HCT116 (cell line): Measurements from ENCODE around the gene DOCK4. TPM values are rescaled to one million over a fixed set of nuclear protein-coding genes. Genes with fewer than 3 reads are reported as not detected.

ENCODE experiments used
- ATAC-seq: fragments of 200-7000 bp; cut with Tn5 transposase; 2 replicates; pipeline ENCODE4 v1.9.1; 2020; ENCODE audit warnings: mild to moderate bottlenecking, moderate library complexity
- BruUV-seq: library from RNA; stranded (reverse); fragments of 400-500 nt; replicated peaks from 2 replicates; lab custom pipeline; 2021; lab: Mats Ljungman, UMichigan
- CTCF ChIA-PET: fragments of 300-600 bp; sonication (Branson Sonifier 250); formaldehyde crosslinking; loops from one replicate; lab custom pipeline; 2021; ENCODE audit warnings: antibody characterized with exemption; lab: Charles Lee
- POLR2A ChIA-PET: fragments of 300-600, 350-600 bp; sonication (Branson Sonifier 250); formaldehyde crosslinking; loops from one replicate; lab custom pipeline; 2021; ENCODE audit warnings: antibody characterized with exemption; lab: Charles Lee
- RAD21 ChIA-PET, 2 experiments: fragments of 300-600 bp; sonication (Branson Sonifier 250); formaldehyde crosslinking; loops; one replicate each; lab custom pipeline; 2023; ENCODE audit warnings: low total read pairs in 2 of 2; ENCODE audit not compliant: uncharacterized antibody in 2 of 2, unreplicated experiment in 2 of 2, low non-redundant PET in 1 of 2; lab: Charles Lee
- DNase-seq: peaks from one replicate; pipeline ENCODE4 v3.0.0-alpha.2; 2010; ENCODE audit warnings: low read depth, low spot score
- H2AFZ ChIP-seq: fragments of 200-600 bp; shearing (Covaris generic), sonication (generic); 2 replicates; pipeline ENCODE4 v1.6.1; 2017; ENCODE audit warnings: low read depth, mixed run types, mixed read lengths, antibody characterized with exemption, low read length; ENCODE audit not compliant: poor library complexity, severe bottlenecking
- H3K27ac ChIP-seq: 2 replicates; pipeline ENCODE4 v1.5.1; 2012; ENCODE audit warnings: low read depth, low read length
- H3K27me3 ChIP-seq: fragments of 200-600 bp; sonication (generic); 2 replicates; pipeline ENCODE4 v1.6.1; 2016; ENCODE audit warnings: mixed run types, low read length, mixed read lengths; ENCODE audit not compliant: insufficient read depth
- H3K36me3 ChIP-seq, 2 experiments: fragments of 200-500 bp in 1 of 2; fragments of 200-600 bp in 1 of 2; sonication (Bioruptor generic) in 1 of 2; sonication (generic) in 1 of 2; 2 replicates each; pipeline versions ENCODE4 v1.5.1 to v1.6.1; 2014 to 2016; ENCODE audit warnings: low read length in 2 of 2, inconsistent platforms in 1 of 2, mixed read lengths in 1 of 2, mixed run types in 1 of 2; ENCODE audit not compliant: insufficient read depth in 2 of 2, control insufficient read depth in 1 of 2
- H3K4me1 ChIP-seq, 2 experiments: fragments of 200-600 bp in 1 of 2; sonication (generic) in 1 of 2; 2 replicates each; pipeline versions ENCODE4 v1.5.1 to v1.6.1; 2012 to 2017; ENCODE audit warnings: low read length in 2 of 2, inconsistent platforms in 1 of 2, mild to moderate bottlenecking in 1 of 2, mixed read lengths in 1 of 2, mixed run types in 1 of 2, moderate library complexity in 1 of 2; ENCODE audit not compliant: insufficient read depth in 2 of 2, control insufficient read depth in 1 of 2
- H3K4me2 ChIP-seq: fragments of 200-600 bp; sonication (generic); 2 replicates; pipeline ENCODE4 v1.6.1; 2017; ENCODE audit warnings: mixed run types, low read length, mixed read lengths
- H3K4me3 ChIP-seq, 2 experiments: fragments of 200-600 bp in 1 of 2; sonication (generic) in 1 of 2; replicated peaks in 1 of 2; 2 replicates each; pipeline ENCODE4 v1.5.1; 2011 to 2016; ENCODE audit warnings: low read length in 2 of 2, control low read depth in 1 of 2, low read depth in 1 of 2, mild to moderate bottlenecking in 1 of 2, mixed read lengths in 1 of 2, mixed run types in 1 of 2
- H3K79me2 ChIP-seq: fragments of 200-600 bp; sonication (generic); 2 replicates; pipeline ENCODE4 v1.6.1; 2017; ENCODE audit warnings: mild to moderate bottlenecking, mixed run types, low read length, moderate library complexity, mixed read lengths; ENCODE audit not compliant: insufficient read depth
- H3K9ac ChIP-seq: fragments of 200-600 bp; sonication (generic); 2 replicates; pipeline ENCODE4 v1.6.1; 2016; ENCODE audit warnings: low read length, mixed read lengths
- H3K9me2 ChIP-seq: fragments of 200-600 bp; sonication (generic), shearing (Covaris generic); 2 replicates; pipeline ENCODE4 v1.6.1; 2017; ENCODE audit warnings: mixed run types, mild to moderate bottlenecking, moderate library complexity; ENCODE audit not compliant: insufficient read depth
- H3K9me3 ChIP-seq, 2 experiments: fragments of 200-500 bp in 1 of 2; fragments of 200-600 bp in 1 of 2; sonication (Bioruptor generic) in 1 of 2; sonication (generic) in 1 of 2; 2 replicates each; pipeline ENCODE4 v1.6.1; 2014 to 2017; ENCODE audit warnings: low read length in 2 of 2, mixed read lengths in 2 of 2, inconsistent platforms in 1 of 2, low read depth in 1 of 2, mild to moderate bottlenecking in 1 of 2, mixed run types in 1 of 2, moderate library complexity in 1 of 2; ENCODE audit not compliant: control insufficient read depth in 1 of 2, insufficient read depth in 1 of 2
- H4K20me1 ChIP-seq: fragments of 200-600 bp; sonication (generic), shearing (Covaris generic); 2 replicates; pipeline ENCODE4 v1.6.1; 2017; ENCODE audit warnings: mixed run types, mild to moderate bottlenecking, moderate library complexity; ENCODE audit not compliant: insufficient read depth
- CBX3 ChIP-seq: IDR thresholded peaks from 2 replicates; pipeline ENCODE4 v1.6.1; 2012; ENCODE audit warnings: low read depth
- CEBPB ChIP-seq: IDR thresholded peaks from 2 replicates; pipeline ENCODE4 v1.6.1; 2012; ENCODE audit warnings: low read depth
- EGR1 ChIP-seq: IDR thresholded peaks from 2 replicates; pipeline ENCODE4 v1.6.1; 2012; ENCODE audit warnings: low read depth
- EZH2 ChIP-seq: fragments of 200-600 bp; sonication (generic); IDR thresholded peaks from 2 replicates; pipeline ENCODE4 v1.6.1; 2017; ENCODE audit warnings: antibody characterized with exemption, mixed run types
- POLR2AphosphoS5 ChIP-seq: IDR thresholded peaks from 2 replicates; pipeline ENCODE4 v1.6.1; 2011; ENCODE audit warnings: mild to moderate bottlenecking, low read depth, low read length, moderate library complexity
- RAD21 ChIP-seq: IDR thresholded peaks from 2 replicates; pipeline ENCODE4 v1.6.1; 2012; ENCODE audit warnings: low read depth, mild to moderate bottlenecking
- SIN3A ChIP-seq: IDR thresholded peaks from 2 replicates; pipeline ENCODE4 v1.6.1; 2012; ENCODE audit warnings: low read depth
- TCF7L2 ChIP-seq: IDR thresholded peaks from 2 replicates; pipeline ENCODE4 v1.7.0; 2011; ENCODE audit warnings: borderline replicate concordance, inconsistent platforms; ENCODE audit not compliant: insufficient read depth, insufficient read length; ENCODE audit errors: extremely low read depth
- ZNF274 ChIP-seq: fragments of 200-500 bp; sonication (Bioruptor generic); IDR thresholded peaks from 2 replicates; pipeline ENCODE4 v1.6.1; 2014; ENCODE audit warnings: mild to moderate bottlenecking, low read depth, low read length, inconsistent platforms
- intact Hi-C: fragments of 100-400 bp; cut with micrococcal nuclease; formaldehyde crosslinking; loops from 2 replicates; pipeline ENCODE4 v1.10.0; 2022
- total RNA-seq: library from RNA; stranded (reverse); gene quantifications from one replicate; pipeline ENCODE4 v1.2.1, GENCODE V29; 2021; ENCODE audit not compliant: unreplicated experiment
- TF ChIP-seq, protein P1 (sequence below), 3 experiments: fragments of 200-600 bp in 1 of 3; sonication (generic) in 1 of 3; IDR thresholded peaks in 2 of 3; conservative IDR thresholded peaks in 1 of 3; 2 replicates each; pipeline ENCODE4 v1.5.1; 2012 to 2017; ENCODE audit warnings: low read depth in 2 of 3, low read length in 2 of 3, antibody characterized with exemption in 1 of 3, borderline replicate concordance in 1 of 3, control low read depth in 1 of 3, mild to moderate bottlenecking in 1 of 3, mixed read lengths in 1 of 3, mixed run types in 1 of 3, moderate library complexity in 1 of 3; ENCODE audit not compliant: insufficient read depth in 1 of 3

Gene DOCK4
- total RNA-seq, 1 experiment from 2014 or later, result 2.2 TPM

DNA sequence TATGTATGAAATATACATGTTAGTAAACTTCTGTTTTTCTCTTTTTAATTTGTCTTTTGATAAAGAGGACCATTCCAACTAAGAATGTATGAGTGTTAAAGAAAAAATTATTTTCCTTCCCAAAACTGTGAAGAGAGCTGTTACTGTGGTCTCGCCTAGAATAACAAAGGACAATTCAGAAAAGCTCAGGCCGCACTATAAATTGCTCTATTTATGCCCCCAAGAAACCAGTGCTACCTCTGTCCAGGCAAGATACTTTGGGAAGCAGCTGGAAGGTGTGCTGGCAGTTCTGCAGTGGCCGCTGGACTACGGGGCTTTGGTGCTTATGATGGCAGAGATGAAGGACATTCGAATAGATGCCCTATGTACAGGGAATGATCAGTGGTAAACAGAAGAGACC is 252.1 kb downstream of the DOCK4 start:
- RAD21 ChIA-PET, result no interaction called here
- H3K4me1 ChIP-seq, result no peaks in the 10 kb centered on the region
- intact Hi-C loops, result no loop called here
- H3K27me3 ChIP-seq, result no peaks in the 10 kb centered on the region
- BruUV-seq, result no TSS peak
- no peaks in the 10 kb centered on the region for H3K9me2 ChIP-seq
- no peaks in the 10 kb centered on the region for H3K9me3 ChIP-seq
- CTCF ChIA-PET, result no interaction called here
- no peaks in the 10 kb centered on the region for H3K79me2 ChIP-seq
- ATAC-seq (no peak), DNase-seq (no peak)
- POLR2A ChIA-PET, result no interaction called here
- no peaks in the 10 kb centered on the region for H3K36me3 ChIP-seq
- H3K4me3 ChIP-seq, result no peak overlapping the region
- TF ChIP-seq EGR1 (no peak), POLR2AphosphoS5 (no peak), ZNF274 (no peak)
- H3K9ac ChIP-seq, result no peak overlapping the region
- no peak overlapping the region for H3K27ac ChIP-seq
- H4K20me1 ChIP-seq, result no peaks in the 10 kb centered on the region
- H3K4me2 ChIP-seq, result no peak overlapping the region
- no peak overlapping the region for H2AFZ ChIP-seq

DNA sequence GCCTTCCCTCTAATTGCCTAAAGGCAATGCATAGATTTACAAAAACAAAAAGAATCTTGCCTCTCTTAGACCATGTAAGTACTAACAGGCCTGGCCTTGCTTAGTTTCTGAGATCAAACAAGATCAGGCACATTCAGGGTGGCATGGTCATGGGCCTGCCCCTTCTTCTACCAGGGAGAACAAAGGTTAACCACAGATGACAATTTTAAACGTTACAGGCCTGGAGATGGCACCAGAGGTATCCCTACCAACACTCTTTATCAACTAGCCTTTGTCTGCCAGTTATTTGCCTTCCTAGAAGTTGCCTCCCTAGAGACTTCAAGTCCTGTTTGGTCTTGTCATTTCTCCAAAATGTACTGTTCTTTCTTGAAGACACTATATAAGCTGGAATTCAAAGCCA is 252.6 kb downstream of the DOCK4 start:
- POLR2A ChIA-PET, result no interaction called here
- H4K20me1 ChIP-seq, result no peaks in the 10 kb centered on the region
- H3K9me2 ChIP-seq, result no peaks in the 10 kb centered on the region
- no peak overlapping the region for H2AFZ ChIP-seq
- H3K4me3 ChIP-seq, result no peak overlapping the region
- no peaks in the 10 kb centered on the region for H3K79me2 ChIP-seq
- no peaks in the 10 kb centered on the region for H3K27me3 ChIP-seq
- ATAC-seq, result peak; percentile 63
- TF ChIP-seq EZH2, result no peak
- no peak for TF ChIP-seq CBX3
- TF ChIP-seq, protein P1, sequence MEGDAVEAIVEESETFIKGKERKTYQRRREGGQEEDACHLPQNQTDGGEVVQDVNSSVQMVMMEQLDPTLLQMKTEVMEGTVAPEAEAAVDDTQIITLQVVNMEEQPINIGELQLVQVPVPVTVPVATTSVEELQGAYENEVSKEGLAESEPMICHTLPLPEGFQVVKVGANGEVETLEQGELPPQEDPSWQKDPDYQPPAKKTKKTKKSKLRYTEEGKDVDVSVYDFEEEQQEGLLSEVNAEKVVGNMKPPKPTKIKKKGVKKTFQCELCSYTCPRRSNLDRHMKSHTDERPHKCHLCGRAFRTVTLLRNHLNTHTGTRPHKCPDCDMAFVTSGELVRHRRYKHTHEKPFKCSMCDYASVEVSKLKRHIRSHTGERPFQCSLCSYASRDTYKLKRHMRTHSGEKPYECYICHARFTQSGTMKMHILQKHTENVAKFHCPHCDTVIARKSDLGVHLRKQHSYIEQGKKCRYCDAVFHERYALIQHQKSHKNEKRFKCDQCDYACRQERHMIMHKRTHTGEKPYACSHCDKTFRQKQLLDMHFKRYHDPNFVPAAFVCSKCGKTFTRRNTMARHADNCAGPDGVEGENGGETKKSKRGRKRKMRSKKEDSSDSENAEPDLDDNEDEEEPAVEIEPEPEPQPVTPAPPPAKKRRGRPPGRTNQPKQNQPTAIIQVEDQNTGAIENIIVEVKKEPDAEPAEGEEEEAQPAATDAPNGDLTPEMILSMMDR (IDR thresholded peaks at IDR 0.05 in 2 of 3, conservative IDR thresholded peaks at IDR 0.05 in 1 of 3; ENCODE audit: borderline replicate concordance in 1 of 3, insufficient read depth in 1 of 3, low read depth in 2 of 3, low read length in 2 of 3), result no peak
- no peak for TF ChIP-seq TCF7L2
- no peak for TF ChIP-seq SIN3A
- TF ChIP-seq RAD21, result peak; percentile 49
- no peak for TF ChIP-seq CEBPB
- no peak overlapping the region for H3K27ac ChIP-seq
- H3K9ac ChIP-seq, result no peak overlapping the region
- H3K9me3 ChIP-seq, result no peaks in the 10 kb centered on the region
- H3K36me3 ChIP-seq, result no peaks in the 10 kb centered on the region
- RAD21 ChIA-PET, result no interaction called here
- no peak for DNase-seq
- intact Hi-C loops, result no loop called here
- H3K4me1 ChIP-seq, result no peaks in the 10 kb centered on the region
- no peak overlapping the region for H3K4me2 ChIP-seq
- BruUV-seq, result no TSS peak
- CTCF ChIA-PET, result no interaction called here
